Endothelial cell of umbilical vein (primary cell): Measurements from ENCODE around the gene SLC45A1. TPM values are rescaled to one million over a fixed set of nuclear protein-coding genes. Genes with fewer than 3 reads are reported as not detected.

Experiments
- BruUV-seq: library from RNA; stranded (reverse); fragments of 400-500 nt; replicated peaks from 2 replicates; lab custom pipeline; 2021; lab: Mats Ljungman, UMichigan
- CTCF ChIA-PET: fragments of 300-600, 350-600 bp; sonication (Branson Sonifier 250); formaldehyde crosslinking; loops from one replicate; lab custom pipeline; 2021; ENCODE audit warnings: antibody characterized with exemption, inconsistent platforms; lab: Charles Lee
- POLR2A ChIA-PET: fragments of 300-600, 350-600 bp; sonication (Branson Sonifier 250); formaldehyde crosslinking; loops from one replicate; lab custom pipeline; 2021; ENCODE audit warnings: antibody characterized with exemption, inconsistent platforms; lab: Charles Lee
- DNase-seq: peaks from one replicate; pipeline ENCODE4 v3.0.0-alpha.2; 2011; ENCODE audit warnings: low read depth, low spot score
- FAIRE-seq: peaks from 2 replicates; lab custom pipeline; 2011; peaks lifted over from hg19 to GRCh38; lab: Jason Lieb, UNC
- H2AFZ ChIP-seq: 2 replicates; pipeline ENCODE4 v1.6.0; 2012; ENCODE audit warnings: low read depth, low read length, control low read depth, inconsistent platforms
- H3K27ac ChIP-seq: 2 replicates; pipeline ENCODE4 v1.5.1; 2011; ENCODE audit warnings: low read depth, mild to moderate bottlenecking, control low read depth, low read length, moderate library complexity; ENCODE audit not compliant: insufficient read depth
- H3K27me3 ChIP-seq, 2 experiments: 2 replicates each; pipeline versions ENCODE4 v1.6.0 to v1.6.1; 2011; ENCODE audit warnings: low read length in 2 of 2, mixed read lengths in 1 of 2; ENCODE audit not compliant: control insufficient read depth in 2 of 2, insufficient read depth in 2 of 2
- H3K36me3 ChIP-seq, 2 experiments: 2 replicates in 1 of 2; 3 replicates in 1 of 2; pipeline ENCODE4 v1.5.1; 2011; ENCODE audit warnings: low read length in 2 of 2, mild to moderate bottlenecking in 1 of 2, moderate library complexity in 1 of 2; ENCODE audit not compliant: control insufficient read depth in 2 of 2, insufficient read depth in 2 of 2; ENCODE audit errors: extremely low read depth in 1 of 2
- H3K4me1 ChIP-seq: 3 replicates; pipeline ENCODE4 v1.5.1; 2011; ENCODE audit warnings: mild to moderate bottlenecking, low read length; ENCODE audit not compliant: control insufficient read depth, insufficient read depth; ENCODE audit errors: extremely low read depth
- H3K4me2 ChIP-seq: 2 replicates; pipeline ENCODE4 v1.6.1; 2011; ENCODE audit warnings: low read length, control low read depth, mixed read lengths; ENCODE audit not compliant: insufficient read depth
- H3K4me3 ChIP-seq, 3 experiments: fragments of 200-600 bp in 1 of 3; sonication (generic), shearing (Covaris generic) in 1 of 3; replicated peaks in 1 of 3; 2 replicates each; pipeline ENCODE4 v1.5.1; 2011 to 2016; ENCODE audit warnings: control low read depth in 3 of 3, low read length in 3 of 3, mild to moderate bottlenecking in 2 of 3, inconsistent platforms in 1 of 3, low read depth in 1 of 3, moderate library complexity in 1 of 3; ENCODE audit not compliant: insufficient read depth in 1 of 3
- H3K79me2 ChIP-seq: 2 replicates; pipeline ENCODE4 v1.6.0; 2012; ENCODE audit warnings: low read length, inconsistent platforms; ENCODE audit not compliant: control insufficient read depth, insufficient read depth
- H3K9ac ChIP-seq: replicated peaks from 2 replicates; pipeline ENCODE3; 2011; ENCODE audit warnings: low read length, control low read depth; ENCODE audit not compliant: insufficient read depth; ENCODE audit errors: extremely low read depth
- H3K9me1 ChIP-seq: replicated peaks from 3 replicates; pipeline ENCODE4 v1.6.0; 2011; ENCODE audit warnings: mild to moderate bottlenecking, low read length; ENCODE audit not compliant: control insufficient read depth, insufficient read depth; ENCODE audit errors: extremely low read depth
- H3K9me3 ChIP-seq: replicated peaks from 2 replicates; pipeline ENCODE4 v1.5.1; 2012; ENCODE audit warnings: low read length, inconsistent platforms; ENCODE audit not compliant: control insufficient read depth, insufficient read depth
- H4K20me1 ChIP-seq: replicated peaks from 2 replicates; pipeline ENCODE3; 2011; ENCODE audit warnings: mild to moderate bottlenecking, low read length; ENCODE audit not compliant: control insufficient read depth, insufficient read depth; ENCODE audit errors: extremely low read depth
- EZH2 ChIP-seq: IDR thresholded peaks from 2 replicates; pipeline ENCODE4 v1.6.1; 2012; ENCODE audit warnings: borderline replicate concordance, low read depth, mild to moderate bottlenecking, moderate library complexity, low read length, inconsistent platforms; ENCODE audit not compliant: severe bottlenecking
- FOS ChIP-seq: IDR thresholded peaks from 2 replicates; pipeline ENCODE4 v1.6.1; 2011; ENCODE audit warnings: mild to moderate bottlenecking, low read length, moderate library complexity, borderline replicate concordance; ENCODE audit not compliant: insufficient read depth
- GATA2 ChIP-seq: IDR thresholded peaks from 2 replicates; pipeline ENCODE4 v1.7.0; 2011; ENCODE audit warnings: low read depth, mild to moderate bottlenecking, moderate library complexity, mixed read lengths, low read length; ENCODE audit not compliant: insufficient read length, insufficient read depth
- JUN ChIP-seq: IDR thresholded peaks from 2 replicates; pipeline ENCODE4 v1.6.1; 2011; ENCODE audit warnings: borderline replicate concordance, low read depth; ENCODE audit not compliant: insufficient read length, insufficient read depth
- MYC ChIP-seq: IDR thresholded peaks from one replicate; pipeline ENCODE4 v1.6.1; 2011; ENCODE audit warnings: mild to moderate bottlenecking, low read depth, low read length
- POLR2A ChIP-seq: IDR thresholded peaks from 2 replicates; pipeline ENCODE4 v1.6.1; 2012; ENCODE audit warnings: low read depth, mild to moderate bottlenecking, control low read depth, low read length
- POLR2AphosphoS5 ChIP-seq: IDR thresholded peaks from 2 replicates; pipeline ENCODE4 v1.6.1; 2012; ENCODE audit warnings: low read depth, mild to moderate bottlenecking, control low read depth, low read length, moderate library complexity; ENCODE audit not compliant: insufficient read depth
- dilution Hi-C: fragments of 300-500 bp; cut with MboI; formaldehyde crosslinking; loops from one replicate; pipeline ENCODE4 v1.15.0; 2019; ENCODE audit warnings: low sequenced_read_pairs; ENCODE audit not compliant: extremely low pct_ligation_motif_present
- intact Hi-C: fragments of 100-400 bp; cut with micrococcal nuclease; formaldehyde crosslinking; loops from one replicate; pipeline ENCODE4 v1.10.0; 2022
- polyA plus RNA-seq, 4 experiments: library from polyadenylated mRNA; depleted of rRNA in 3 of 4; stranded (reverse) in 3 of 4; unstranded in 1 of 4; fragments of >200 nt; gene quantifications; 2 replicates each; pipeline versions ENCODE4 v1.2.1 to v1.2.3, GENCODE V29; 2011 to 2012; ENCODE audit warnings: missing spikeins in 1 of 4
- total RNA-seq: library from RNA; stranded (reverse); gene quantifications from 2 replicates; pipeline ENCODE4 v1.2.3, GENCODE V29; 2021
- TF ChIP-seq, protein P1 (sequence below), 2 donors: IDR thresholded peaks; 1 replicate in 1 of 2; 2 replicates in 1 of 2; pipeline ENCODE4 v1.5.1; 2011; ENCODE audit warnings: low read length in 2 of 2, mild to moderate bottlenecking in 2 of 2, moderate library complexity in 2 of 2, control low read depth in 1 of 2, inconsistent platforms in 1 of 2, low read depth in 1 of 2; ENCODE audit not compliant: insufficient read depth in 1 of 2; ENCODE audit errors: extremely low read depth in 1 of 2
- TF ChIP-seq, protein P2 (sequence below): IDR thresholded peaks from 2 replicates; pipeline ENCODE4 v1.6.1; 2011; ENCODE audit not compliant: insufficient read depth, insufficient read length

Gene SLC45A1
- total and polyA plus RNA-seq, 2 donors (not counting 3 experiments of a cell fraction or from before 2014, with no cell fraction given): 1.3 to 1.4 TPM

- TF ChIP-seq GATA2 (no peak), FOS (no peak), POLR2A (no peak), EZH2 (no peak), JUN (no peak), POLR2AphosphoS5 (no peak), MYC (no peak)
- TF ChIP-seq, protein P1, sequence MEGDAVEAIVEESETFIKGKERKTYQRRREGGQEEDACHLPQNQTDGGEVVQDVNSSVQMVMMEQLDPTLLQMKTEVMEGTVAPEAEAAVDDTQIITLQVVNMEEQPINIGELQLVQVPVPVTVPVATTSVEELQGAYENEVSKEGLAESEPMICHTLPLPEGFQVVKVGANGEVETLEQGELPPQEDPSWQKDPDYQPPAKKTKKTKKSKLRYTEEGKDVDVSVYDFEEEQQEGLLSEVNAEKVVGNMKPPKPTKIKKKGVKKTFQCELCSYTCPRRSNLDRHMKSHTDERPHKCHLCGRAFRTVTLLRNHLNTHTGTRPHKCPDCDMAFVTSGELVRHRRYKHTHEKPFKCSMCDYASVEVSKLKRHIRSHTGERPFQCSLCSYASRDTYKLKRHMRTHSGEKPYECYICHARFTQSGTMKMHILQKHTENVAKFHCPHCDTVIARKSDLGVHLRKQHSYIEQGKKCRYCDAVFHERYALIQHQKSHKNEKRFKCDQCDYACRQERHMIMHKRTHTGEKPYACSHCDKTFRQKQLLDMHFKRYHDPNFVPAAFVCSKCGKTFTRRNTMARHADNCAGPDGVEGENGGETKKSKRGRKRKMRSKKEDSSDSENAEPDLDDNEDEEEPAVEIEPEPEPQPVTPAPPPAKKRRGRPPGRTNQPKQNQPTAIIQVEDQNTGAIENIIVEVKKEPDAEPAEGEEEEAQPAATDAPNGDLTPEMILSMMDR (IDR thresholded peaks at IDR 0.05; ENCODE audit: extremely low read depth in 1 of 2, insufficient read depth in 1 of 2, low read depth in 1 of 2, low read length in 2 of 2): no peak
- TF ChIP-seq, protein P2, sequence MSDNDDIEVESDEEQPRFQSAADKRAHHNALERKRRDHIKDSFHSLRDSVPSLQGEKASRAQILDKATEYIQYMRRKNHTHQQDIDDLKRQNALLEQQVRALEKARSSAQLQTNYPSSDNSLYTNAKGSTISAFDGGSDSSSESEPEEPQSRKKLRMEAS: no peak
- H3K4me3 ChIP-seq: no peak overlapping the region
- CTCF ChIA-PET: interaction anchor here (0.9 to 1.7 kb wide), 3 partner anchors 24 to 269 kb away, joined by 3 read pairs; no protein-coding TSS in a partner anchor
- intact Hi-C loops (no loop called here), dilution Hi-C loops (no loop called here)
- H3K36me3 ChIP-seq: no peaks in the 10 kb centered on the region
- no peak overlapping the region for H3K9ac ChIP-seq
- BruUV-seq: no TSS peak
- no peaks in the 10 kb centered on the region for H4K20me1 ChIP-seq
- no peak for DNase-seq
- H3K9me3 ChIP-seq: no peaks in the 10 kb centered on the region
- no peak overlapping the region for H2AFZ ChIP-seq
- no peaks in the 10 kb centered on the region for H3K79me2 ChIP-seq
- no peak overlapping the region for H3K27ac ChIP-seq
- H3K4me1 ChIP-seq: no peaks in the 10 kb centered on the region
- no peaks in the 10 kb centered on the region for H3K9me1 ChIP-seq
- POLR2A ChIA-PET: no interaction called here
- H3K27me3 ChIP-seq: peaks cover 0 to 2% of the 10 kb centered on the region in 2 experiments
- no peak overlapping the region for H3K4me2 ChIP-seq
- no peak for FAIRE-seq
Observed at GRCh38 chr1:8284127-8284526, 33.8 kb upstream of the SLC45A1 start.
